Brain microvascular endothelial cell (primary cell): ENCODE measurements around the gene TMEM238.
A peak's percentile ranks its signal among the peaks of the same experiment; 100 is the strongest.

Experiments
- DNase-seq: peaks from one replicate; pipeline ENCODE4 v3.0.0-alpha.2; 2020
- H3K27ac ChIP-seq: fragments of 250-450 bp; sonication (Bioruptor Pico); 2 replicates; pipeline ENCODE4 v1.5.1; 2020; ENCODE audit warnings: mild to moderate bottlenecking, moderate library complexity
- H3K27me3 ChIP-seq: fragments of 250-450 bp; sonication (Bioruptor Pico); replicated peaks from 2 replicates; pipeline ENCODE4 v1.5.1; 2020; ENCODE audit warnings: mild to moderate bottlenecking
- H3K36me3 ChIP-seq: fragments of 250-450 bp; sonication (Bioruptor Pico); replicated peaks from 2 replicates; pipeline ENCODE4 v1.5.1; 2020; ENCODE audit warnings: mild to moderate bottlenecking
- H3K4me3 ChIP-seq: 2 replicates; pipeline ENCODE4 v1.5.1; 2011; ENCODE audit warnings: low read depth, mild to moderate bottlenecking, control low read depth, low read length, moderate library complexity
- CTCF ChIP-seq: IDR thresholded peaks from 2 replicates; pipeline ENCODE4 v1.5.1; 2011; ENCODE audit warnings: low read depth, mild to moderate bottlenecking, moderate library complexity, low read length, control low read depth, inconsistent platforms; ENCODE audit errors: missing control alignments
- in situ Hi-C: cut with HindIII; loops from 2 replicates; pipeline ENCODE4 v1.10.0; 2017; ENCODE audit warnings: low sequenced_read_pairs, low pct_ligation_motif_present

TMEM238 gene

GRCh38 chr19:55353356-55353802 is 30.7 kb downstream of the TMEM238 start:
- DNase-seq, result no peak
- H3K36me3 ChIP-seq, result no peaks in the 10 kb centered on the region
- TF ChIP-seq CTCF, result no peak
- H3K27me3 ChIP-seq, result peaks cover 23% of the 10 kb centered on the region
- H3K4me3 ChIP-seq, result peak overlapping the region; percentile 49
- H3K27ac ChIP-seq, result no peak overlapping the region
- in situ Hi-C loops, result no loop called here

GRCh38 chr19:55352549-55353145 is 31.4 kb downstream of the TMEM238 start:
- Histone ChIP-seq H3K27me3 (peaks cover 23% of the 10 kb centered on the region), H3K4me3 (no peak overlapping the region), H3K36me3 (no peaks in the 10 kb centered on the region), H3K27ac (no peak overlapping the region)
- DNase-seq, result no peak
- in situ Hi-C loops, result no loop called here
- no peak for TF ChIP-seq CTCF

- in situ Hi-C loops, result no loop called here
- Histone ChIP-seq H3K27ac (no peak overlapping the region), H3K36me3 (no peaks in the 10 kb centered on the region), H3K27me3 (peaks cover 23% of the 10 kb centered on the region), H3K4me3 (no peak overlapping the region)
- no peak for DNase-seq
- TF ChIP-seq CTCF, result no peak
Observed at GRCh38 chr19:55352040-55352439, 32.1 kb downstream of the TMEM238 start.

- H3K27me3 ChIP-seq, result peaks cover 21% of the 10 kb centered on the region
- H3K27ac ChIP-seq, result no peak overlapping the region
- no peak for DNase-seq
- in situ Hi-C loops, result no loop called here
- no peak for TF ChIP-seq CTCF
- no peak overlapping the region for H3K4me3 ChIP-seq
- H3K36me3 ChIP-seq, result no peaks in the 10 kb centered on the region
Observed at GRCh38 chr19:55350620-55351315, 33.3 kb downstream of the TMEM238 start.

GRCh38 chr19:55348317-55349034 is 35.6 kb downstream of the TMEM238 start:
- H3K36me3 ChIP-seq, result no peaks in the 10 kb centered on the region

More at GRCh38 chr19:55348317-55349034, 35.6 kb downstream of the TMEM238 start:
- no peak overlapping the region for H3K27ac ChIP-seq
- peaks cover 14% of the 10 kb centered on the region for H3K27me3 ChIP-seq
- in situ Hi-C loops, result no loop called here
- H3K4me3 ChIP-seq, result no peak overlapping the region
- TF ChIP-seq CTCF, result no peak
- no peak for DNase-seq
